Fibroblast of skin of scalp (primary cell): ENCODE results near the gene TTC28.
"Not testable (repeated sequence)": the region's sequence is repeated elsewhere in the genome, so short reads cannot be mapped to it uniquely, and the experiment has no call there.

Experiments used
- DNase-seq: peaks from one replicate; pipeline ENCODE4 v3.0.0-alpha.2; 2013

TTC28 gene

GRCh38 chr22:28601915-28602314, 77.7 kb downstream of the TTC28 start:
- DNase-seq: no peak

GRCh38 chr22:28600546-28601143, 79.0 kb downstream of the TTC28 start:
- peak; percentile 65 for DNase-seq

GRCh38 chr22:28599693-28600092, 79.9 kb downstream of the TTC28 start:
- DNase-seq: no peak

- no peak for DNase-seq
Observed at GRCh38 chr22:28597665-28598064, 82.0 kb downstream of the TTC28 start.

GRCh38 chr22:28594797-28595462, 84.7 kb downstream of the TTC28 start:
- peak; percentile 78 for DNase-seq

- no peak for DNase-seq
Observed at GRCh38 chr22:28594076-28594796, 85.4 kb downstream of the TTC28 start.

GRCh38 chr22:28593299-28593698, 86.3 kb downstream of the TTC28 start:
- DNase-seq: no peak

- no peak for DNase-seq
Observed at GRCh38 chr22:28589102-28589750, 90.4 kb downstream of the TTC28 start.

- no peak for DNase-seq
Observed at GRCh38 chr22:28585324-28585723, 94.3 kb downstream of the TTC28 start.

GRCh38 chr22:28582806-28583205, 96.8 kb downstream of the TTC28 start:
- peak; percentile 91 for DNase-seq

GRCh38 chr22:28581016-28581415, 98.6 kb downstream of the TTC28 start:
- no peak for DNase-seq

GRCh38 chr22:28576162-28576561, 103.5 kb downstream of the TTC28 start:
- no peak for DNase-seq

- no peak for DNase-seq
Observed at GRCh38 chr22:28574159-28574788, 105.4 kb downstream of the TTC28 start.

GRCh38 chr22:28570696-28571373, 108.8 kb downstream of the TTC28 start:
- DNase-seq: peak; percentile 22

GRCh38 chr22:28568974-28569373, 110.7 kb downstream of the TTC28 start:
- DNase-seq: not testable (repeated sequence)

GRCh38 chr22:28568099-28568498, 111.5 kb downstream of the TTC28 start:
- DNase-seq: no peak

- DNase-seq: not testable (repeated sequence)
Observed at GRCh38 chr22:28566920-28567499, 112.6 kb downstream of the TTC28 start.

GRCh38 chr22:28563636-28564035, 116.0 kb downstream of the TTC28 start:
- DNase-seq: no peak

GRCh38 chr22:28562324-28562723, 117.3 kb downstream of the TTC28 start:
- DNase-seq: no peak

- not testable (repeated sequence) for DNase-seq
Observed at GRCh38 chr22:28560743-28561101, 118.9 kb downstream of the TTC28 start.

GRCh38 chr22:28560046-28560742, 119.4 kb downstream of the TTC28 start:
- DNase-seq: peak; percentile 52
